Thyroid gland (tissue), 4 donors: ENCODE results near the gene BICD2. TPM values are rescaled to one million over a fixed set of nuclear protein-coding genes. Genes with fewer than 3 reads are reported as not detected.

Experiments
- DNase-seq, 2 donors: peaks; one replicate each; pipeline ENCODE4 v3.0.0-alpha.2; 2019
- H3K27ac ChIP-seq, 3 donors: fragments of 200-600 bp; sonication (generic); 1 replicate in 2 of 3; 2 replicates in 1 of 3; pipeline ENCODE4 v1.5.1; 2016 to 2019; ENCODE audit warnings: mild to moderate bottlenecking in 1 of 3, moderate library complexity in 1 of 3
- H3K27me3 ChIP-seq: fragments of 200-600 bp; sonication (generic); one replicate; pipeline ENCODE4 v1.5.1; 2019
- H3K36me3 ChIP-seq, 2 donors: fragments of 200-600 bp; sonication (generic); one replicate each; pipeline ENCODE4 v1.5.1; 2016 to 2019
- H3K4me1 ChIP-seq, 2 donors: fragments of 200-600 bp; sonication (generic); one replicate each; pipeline ENCODE4 v1.5.1; 2017 to 2019
- H3K4me3 ChIP-seq, 3 donors: fragments of 200-600 bp; sonication (generic); replicated peaks in 1 of 3; 1 replicate in 2 of 3; 2 replicates in 1 of 3; pipeline ENCODE4 v1.5.1; 2016; ENCODE audit warnings: mild to moderate bottlenecking in 1 of 3
- H3K9me3 ChIP-seq: fragments of 200-600 bp; sonication (generic); one replicate; pipeline ENCODE4 v1.5.1; 2017
- POLR2A ChIP-seq, 2 donors: fragments of 450-650 bp; IDR thresholded peaks; one replicate each; pipeline ENCODE4 v1.6.1; 2017; ENCODE audit warnings: antibody characterized with exemption in 2 of 2, mild to moderate bottlenecking in 2 of 2, moderate library complexity in 1 of 2
- whole genome bisulfite sequencing, 2 donors: methylation state at CpG; one replicate each; pipeline ENCODE4 v1.1.5; 2017; 5-methylcytosine and 5-hydroxymethylcytosine counted together
- intact Hi-C: fragments of 100-400 bp; cut with DNase I; formaldehyde crosslinking; loops from one replicate; pipeline ENCODE4 v1.15.1; 2023
- total RNA-seq, 4 donors: library from RNA; depleted of rRNA; stranded (reverse); fragments of >200 nt; gene quantifications; one replicate each; pipeline ENCODE4 v1.2.3, GENCODE V29; 2016
- TF ChIP-seq, protein P1 (sequence below), 6 experiments: fragments of 200-600 bp in 3 of 6; fragments of 450-650 bp in 3 of 6; sonication (generic) in 3 of 6; IDR thresholded peaks; one replicate each; pipeline ENCODE4 v1.5.1; 2016 to 2019; ENCODE audit warnings: antibody characterized with exemption in 6 of 6, mild to moderate bottlenecking in 2 of 6, inconsistent platforms in 1 of 6, moderate library complexity in 1 of 6

The BICD2 gene
- total RNA-seq, 4 donors from 2014 or later = 26.1 to 33.3 (median 28.2) TPM

DNA sequence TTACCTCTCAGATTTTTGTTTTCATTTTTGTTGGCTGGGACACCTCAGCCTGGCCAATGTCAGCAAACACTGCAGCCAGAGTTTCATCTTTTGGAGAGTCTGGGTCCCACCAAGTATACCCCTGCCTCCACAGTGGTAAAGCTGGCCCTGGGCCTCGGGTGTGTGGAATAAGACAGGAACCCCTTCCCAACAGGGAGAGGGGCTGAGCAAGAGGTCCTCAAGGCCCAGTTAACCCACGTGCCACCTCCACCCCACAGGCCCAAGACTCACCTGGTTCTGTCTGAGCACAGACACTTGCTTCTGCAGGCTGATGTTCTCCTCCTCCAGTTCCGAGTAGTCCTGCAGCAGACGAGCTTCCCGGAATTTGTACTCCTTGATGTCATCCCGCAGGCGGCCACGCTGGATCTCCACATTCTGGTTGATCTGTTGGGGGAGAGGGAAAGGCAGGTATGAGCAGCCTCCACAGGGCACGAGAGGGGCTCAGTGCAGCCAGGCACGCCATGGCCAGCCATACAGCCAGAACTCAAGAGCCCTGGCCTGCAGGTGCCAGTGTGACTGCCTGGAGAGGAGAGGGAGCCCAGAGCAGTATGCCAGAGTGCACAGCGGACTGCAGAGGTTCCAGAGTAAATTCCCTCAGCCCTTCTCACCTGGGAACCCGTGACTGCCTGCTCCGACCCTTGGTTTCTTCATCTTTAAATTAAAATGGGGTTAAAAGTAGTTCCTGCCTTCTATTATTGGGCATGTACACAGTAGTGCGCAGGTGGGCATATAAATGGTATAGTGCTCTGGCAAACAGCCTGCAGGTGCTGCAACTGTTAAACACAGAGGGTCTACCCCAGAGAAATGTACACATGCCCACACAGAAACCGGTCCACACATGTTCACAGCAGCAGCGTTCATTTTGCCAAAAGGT is 42.0 kb downstream of the BICD2 start:
- TF ChIP-seq, protein P1, sequence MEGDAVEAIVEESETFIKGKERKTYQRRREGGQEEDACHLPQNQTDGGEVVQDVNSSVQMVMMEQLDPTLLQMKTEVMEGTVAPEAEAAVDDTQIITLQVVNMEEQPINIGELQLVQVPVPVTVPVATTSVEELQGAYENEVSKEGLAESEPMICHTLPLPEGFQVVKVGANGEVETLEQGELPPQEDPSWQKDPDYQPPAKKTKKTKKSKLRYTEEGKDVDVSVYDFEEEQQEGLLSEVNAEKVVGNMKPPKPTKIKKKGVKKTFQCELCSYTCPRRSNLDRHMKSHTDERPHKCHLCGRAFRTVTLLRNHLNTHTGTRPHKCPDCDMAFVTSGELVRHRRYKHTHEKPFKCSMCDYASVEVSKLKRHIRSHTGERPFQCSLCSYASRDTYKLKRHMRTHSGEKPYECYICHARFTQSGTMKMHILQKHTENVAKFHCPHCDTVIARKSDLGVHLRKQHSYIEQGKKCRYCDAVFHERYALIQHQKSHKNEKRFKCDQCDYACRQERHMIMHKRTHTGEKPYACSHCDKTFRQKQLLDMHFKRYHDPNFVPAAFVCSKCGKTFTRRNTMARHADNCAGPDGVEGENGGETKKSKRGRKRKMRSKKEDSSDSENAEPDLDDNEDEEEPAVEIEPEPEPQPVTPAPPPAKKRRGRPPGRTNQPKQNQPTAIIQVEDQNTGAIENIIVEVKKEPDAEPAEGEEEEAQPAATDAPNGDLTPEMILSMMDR (IDR thresholded peaks at IDR 0.05) = no peak
- no peak for TF ChIP-seq POLR2A (IDR thresholded peaks at IDR 0.05)
- intact Hi-C loops = no loop called here
- Histone ChIP-seq H3K4me3 (no peak overlapping the region), H3K27ac (peak overlapping the region; percentile 58 to 94 (median 65)), H3K36me3 (peaks cover 31 to 39% of the 10 kb centered on the region in 2 donors), H3K27me3 (no peaks in the 10 kb centered on the region), H3K9me3 (no peaks in the 10 kb centered on the region), H3K4me1 (peaks cover 42 to 54% of the 10 kb centered on the region in 2 donors)
- peak; percentile 51 to 68 for DNase-seq
- 70 to 78% methylated on average over 14 to 15 of the region's 16 CpGs for WGBS, 2 donors

DNA sequence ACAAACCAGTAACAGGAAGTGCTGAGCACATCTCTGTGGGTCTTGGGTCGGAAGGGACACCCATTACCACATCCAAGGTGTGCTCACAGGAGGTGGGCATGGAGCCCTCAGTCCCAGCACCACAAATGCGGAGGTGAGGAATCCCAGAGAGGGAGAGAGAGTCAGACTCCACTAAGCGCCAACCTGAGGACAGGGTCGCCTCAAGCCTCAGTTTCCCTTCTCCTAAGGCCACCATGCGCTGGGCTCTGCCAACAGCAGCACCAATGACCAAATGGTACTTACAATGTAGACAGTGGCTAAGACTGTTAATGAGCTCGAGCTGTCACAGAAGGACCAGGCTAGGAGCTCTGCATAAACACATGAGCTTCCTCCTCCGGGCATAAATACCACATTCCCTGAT is 43.1 kb downstream of the BICD2 start:
- peaks cover 32 to 43% of the 10 kb centered on the region in 2 donors for H3K4me1 ChIP-seq
- H3K27ac ChIP-seq = peak overlapping the region in 1 of 3 donors; percentile 94
- H3K4me3 ChIP-seq = no peak overlapping the region
- H3K27me3 ChIP-seq = no peaks in the 10 kb centered on the region
- H3K9me3 ChIP-seq = no peaks in the 10 kb centered on the region
- DNase-seq = no peak
- 88 to 96% methylated on average over 7 of the region's 7 CpGs for WGBS, 2 donors
- H3K36me3 ChIP-seq = peaks cover 36 to 43% of the 10 kb centered on the region in 2 donors
- intact Hi-C loops = no loop called here
- TF ChIP-seq POLR2A (IDR thresholded peaks at IDR 0.05) = no peak
- TF ChIP-seq, protein P1 (IDR thresholded peaks at IDR 0.05) = no peak

DNA sequence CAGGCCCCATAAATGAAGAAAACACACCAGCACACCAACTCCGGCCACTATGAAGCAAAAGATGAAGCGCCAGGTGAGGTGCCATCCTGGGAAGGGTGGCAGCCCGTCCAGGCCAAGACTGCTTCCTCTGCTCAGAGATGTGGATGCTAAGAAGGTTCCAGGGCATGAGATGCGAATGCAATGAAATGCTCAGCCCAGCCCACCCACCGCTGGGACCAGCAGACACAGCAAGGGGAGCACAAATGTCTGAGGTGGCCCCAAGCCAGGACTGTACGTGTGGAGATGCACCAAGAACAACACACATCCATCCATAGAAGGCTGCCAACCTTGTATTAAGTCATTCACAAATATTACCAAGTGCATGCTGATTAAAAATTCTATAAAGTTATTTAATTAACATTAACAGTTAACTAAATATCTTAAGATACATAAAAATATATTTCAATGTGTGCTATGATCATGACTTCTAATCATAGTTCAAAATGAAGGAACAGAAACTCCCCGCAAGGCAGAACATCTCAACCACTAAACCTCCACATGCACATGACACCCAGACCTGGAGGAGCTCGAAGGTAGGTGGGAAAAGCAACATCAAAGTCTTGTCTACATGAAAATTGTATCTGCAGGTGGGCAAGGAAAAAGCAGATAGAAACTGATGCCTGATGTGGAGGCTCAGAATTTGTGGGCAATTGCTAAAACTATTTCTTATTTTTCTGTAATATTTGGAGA is 43.7 kb downstream of the BICD2 start:
- Histone ChIP-seq H3K4me1 (peaks cover 32 to 37% of the 10 kb centered on the region in 2 donors), H3K27ac (no peak overlapping the region), H3K27me3 (no peaks in the 10 kb centered on the region), H3K9me3 (no peaks in the 10 kb centered on the region), H3K36me3 (peaks cover 36 to 43% of the 10 kb centered on the region in 2 donors), H3K4me3 (no peak overlapping the region)
- TF ChIP-seq POLR2A (IDR thresholded peaks at IDR 0.05) = no peak
- TF ChIP-seq, protein P1 (IDR thresholded peaks at IDR 0.05) = no peak
- intact Hi-C loops = no loop called here
- no peak for DNase-seq
- WGBS, 2 donors = 89 to 94% methylated on average over 8 of the region's 8 CpGs

DNA sequence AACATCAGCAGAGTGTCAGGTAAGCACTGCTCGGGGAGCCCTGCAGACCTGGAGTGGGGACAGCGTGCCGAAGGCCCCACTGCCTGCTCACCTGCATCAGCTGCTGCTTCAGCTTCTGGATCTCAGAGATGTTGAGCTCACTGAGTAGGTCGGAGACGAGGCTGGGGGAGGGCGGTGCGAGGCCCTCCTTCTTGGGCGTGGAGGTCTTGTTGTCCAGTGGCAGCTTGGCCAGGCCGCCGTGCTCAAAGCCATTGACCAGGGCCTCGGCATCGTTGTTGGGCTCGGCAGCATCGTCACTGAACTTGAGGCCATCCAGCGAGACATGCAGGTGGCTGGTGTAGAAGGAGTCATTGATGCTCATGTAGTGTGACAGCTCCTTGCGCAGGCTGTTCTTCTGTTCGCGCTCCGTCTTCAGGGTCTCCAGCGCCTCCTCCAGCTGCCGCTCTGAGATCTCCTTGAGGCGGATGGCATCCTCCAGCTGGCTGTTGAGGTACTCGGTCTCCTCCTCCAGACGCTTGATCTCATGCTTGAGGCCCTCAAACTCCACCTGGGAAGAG is 44.3 kb downstream of the BICD2 start:
- H3K4me1 ChIP-seq = peaks cover 27 to 30% of the 10 kb centered on the region in 2 donors
- no peaks in the 10 kb centered on the region for H3K27me3 ChIP-seq
- peaks cover 42 to 46% of the 10 kb centered on the region in 2 donors for H3K36me3 ChIP-seq
- H3K27ac ChIP-seq = no peak overlapping the region
- DNase-seq = no peak
- H3K9me3 ChIP-seq = no peaks in the 10 kb centered on the region
- no peak overlapping the region for H3K4me3 ChIP-seq
- 93 to 97% methylated on average over 22 to 23 of the region's 24 CpGs for WGBS, 2 donors
- intact Hi-C loops = no loop called here
- no peak for TF ChIP-seq POLR2A (IDR thresholded peaks at IDR 0.05)
- TF ChIP-seq, protein P1 (IDR thresholded peaks at IDR 0.05) = no peak
